AG08396 (cell line): ENCODE data around the gene PRG2.

Experiments used
- DNase-seq: peaks from one replicate; pipeline ENCODE4 v3.0.0; 2012; ENCODE audit warnings: low spot score, mixed read lengths

Gene PRG2

GRCh38 chr11:57390535-57390934 is at the start of gene PRG2:
Gene PRG2, minus strand, starts transcription at chr11:57390650. Its CDS starts 706 bp downstream, at chr11:57389944.
- DNase-seq = no peak

GRCh38 chr11:57439786-57440185 is 49.3 kb upstream of the PRG2 start:
- no peak for DNase-seq

DNA sequence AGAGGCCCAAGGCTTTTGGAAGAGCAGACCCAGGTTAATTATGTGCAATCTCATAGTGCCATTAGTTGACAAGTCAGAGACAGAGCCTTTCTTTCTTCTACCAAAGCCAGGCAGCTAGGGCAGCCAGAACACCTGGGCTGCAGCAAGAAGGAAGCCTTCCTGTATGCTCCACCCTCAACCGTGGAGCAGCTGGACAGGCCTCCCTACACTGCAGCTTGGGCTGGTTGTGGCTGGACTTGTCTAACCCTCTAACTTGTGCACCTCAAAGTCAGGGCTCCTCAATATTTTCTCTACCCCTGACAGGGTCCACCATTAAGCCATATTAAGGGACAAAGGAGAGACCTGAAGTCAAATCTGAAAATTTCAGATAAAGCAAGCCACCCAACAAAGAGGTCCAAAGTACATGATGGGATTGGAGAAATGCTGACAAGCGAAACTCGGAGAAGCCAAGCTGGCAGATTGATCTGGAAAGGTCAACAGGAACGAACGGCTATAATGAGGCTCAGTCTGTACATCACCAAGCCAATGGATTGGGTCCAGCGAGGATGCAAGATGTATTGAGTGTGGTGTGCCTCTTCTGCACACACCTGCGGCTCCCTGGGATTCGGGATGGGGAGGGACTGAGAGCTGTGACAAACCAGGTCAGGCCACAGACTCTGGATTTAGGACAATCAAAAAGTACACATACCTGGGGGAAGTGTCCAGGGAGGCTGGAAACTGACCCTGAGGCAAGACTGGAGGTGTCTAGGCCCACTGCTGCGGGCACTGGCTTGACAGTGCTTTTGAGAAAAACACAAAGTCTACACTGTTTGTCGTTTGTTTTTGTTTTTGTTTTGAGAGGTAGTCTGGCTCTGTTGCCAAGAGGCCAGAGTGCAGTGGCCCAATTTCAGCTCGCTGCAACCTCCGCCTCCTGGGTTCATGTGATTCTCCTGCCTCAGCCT is 48.2 kb upstream of the PRG2 start:
- DNase-seq = no peak

- no peak for DNase-seq
Observed at GRCh38 chr11:57436031-57436430, 45.6 kb upstream of the PRG2 start.

DNA sequence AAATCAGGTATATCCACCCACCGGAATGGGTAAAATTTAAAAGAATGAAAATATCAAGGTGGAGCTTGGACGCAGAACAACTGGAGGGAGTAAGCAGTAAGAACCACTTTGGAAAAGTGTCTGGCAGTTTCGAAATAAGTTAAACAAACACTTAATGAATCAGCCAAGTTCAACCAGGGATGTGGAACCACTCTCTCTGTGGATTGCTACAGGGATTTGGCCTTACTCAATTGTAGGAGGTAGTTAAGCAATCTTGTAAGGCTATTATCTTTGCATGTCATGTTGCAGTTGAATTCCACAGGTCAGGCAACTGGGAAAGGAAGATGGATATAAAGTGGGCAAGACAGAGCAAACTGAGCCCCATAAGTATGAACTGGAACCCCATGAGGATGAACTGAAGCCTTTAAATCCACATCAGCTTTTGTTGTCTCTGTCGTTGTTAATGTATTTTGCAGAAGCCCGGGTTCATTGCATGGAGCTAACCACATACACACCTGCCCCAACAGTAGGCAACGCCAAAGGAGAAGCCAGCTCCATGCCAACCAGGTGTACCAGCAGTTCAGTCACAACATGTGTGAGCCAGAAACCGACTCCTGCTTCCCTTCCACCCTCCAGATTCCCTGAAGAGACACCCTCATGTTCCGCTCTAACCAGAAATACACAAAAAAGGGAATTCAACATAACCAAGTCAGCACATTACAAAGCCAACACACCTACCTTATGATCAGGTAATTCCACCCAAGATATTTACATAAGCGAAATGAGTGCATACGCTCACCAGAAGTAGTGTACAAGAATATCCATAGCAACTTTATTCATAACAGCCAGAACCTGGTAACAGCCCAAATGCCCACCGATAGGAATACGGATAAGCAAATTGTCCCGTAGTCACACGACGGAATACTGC is 44.4 kb upstream of the PRG2 start:
- peak; percentile 83 for DNase-seq

DNA sequence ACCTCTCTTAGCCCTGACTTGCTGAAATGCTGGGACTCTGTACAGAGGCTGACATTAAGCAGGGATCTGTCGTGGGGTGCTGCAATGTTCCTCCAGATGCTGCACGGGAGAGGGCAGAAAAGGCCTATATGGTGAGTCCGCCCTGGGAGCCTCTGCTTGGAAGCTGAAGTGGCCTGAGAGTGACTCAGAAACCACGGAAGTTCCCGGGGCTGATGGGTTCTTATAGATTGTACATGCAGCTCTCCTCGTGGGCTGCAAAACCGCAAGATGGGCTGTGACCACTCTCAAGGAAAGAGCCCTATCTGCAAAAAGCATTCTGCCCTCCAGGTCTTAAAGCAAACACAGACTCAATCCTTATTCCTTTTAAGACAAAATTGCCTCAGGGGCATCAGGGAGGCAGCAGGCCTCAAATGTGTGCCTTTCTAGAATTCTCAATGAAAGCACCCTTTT is 42.3 kb upstream of the PRG2 start:
- peak; percentile 20 for DNase-seq

DNA sequence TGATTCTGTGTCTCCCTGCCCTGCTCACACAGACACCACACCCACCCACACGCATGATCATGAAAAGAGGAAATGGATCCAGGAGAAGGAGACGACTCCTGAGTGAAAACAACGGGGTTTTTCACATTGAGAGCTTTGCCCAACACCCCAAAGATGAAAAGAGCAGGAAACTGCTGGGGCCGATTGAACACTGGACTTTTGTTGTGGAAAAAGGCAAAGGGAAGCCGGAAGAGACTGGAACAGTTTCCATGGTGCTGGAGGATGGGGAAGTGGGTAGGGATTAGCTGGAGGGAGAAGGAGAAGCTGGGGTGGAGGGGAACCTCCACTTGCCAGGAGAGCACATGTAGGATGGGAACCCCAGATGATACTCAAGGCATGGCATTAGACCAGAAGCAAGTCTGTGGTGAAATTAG is 41.7 kb upstream of the PRG2 start:
- no peak for DNase-seq

- no peak for DNase-seq
Observed at GRCh38 chr11:57430952-57431351, 40.5 kb upstream of the PRG2 start.

DNA sequence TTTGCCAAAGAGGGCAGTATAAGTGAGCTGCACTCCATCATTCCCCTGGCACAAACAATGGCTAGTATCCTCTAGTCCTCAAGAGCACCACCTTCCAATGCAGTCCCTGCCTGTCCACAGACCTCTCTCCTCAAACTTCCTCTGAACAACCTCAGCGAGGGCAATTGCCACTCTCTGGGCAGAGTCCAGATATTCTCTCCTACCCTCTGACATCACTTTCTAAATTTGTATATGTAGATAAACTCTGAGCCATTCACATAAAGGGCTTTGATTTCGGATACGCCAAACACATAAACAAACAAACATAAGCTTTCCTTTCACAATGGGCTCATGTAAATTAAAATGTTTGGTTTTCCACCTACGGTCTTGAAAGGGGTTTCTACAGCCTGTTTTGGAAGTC is 39.5 kb upstream of the PRG2 start:
- DNase-seq = no peak

GRCh38 chr11:57428643-57429042 is 38.2 kb upstream of the PRG2 start:
- DNase-seq = no peak

- DNase-seq = peak; percentile 50
Observed at GRCh38 chr11:57427727-57428082, 37.3 kb upstream of the PRG2 start.

DNA sequence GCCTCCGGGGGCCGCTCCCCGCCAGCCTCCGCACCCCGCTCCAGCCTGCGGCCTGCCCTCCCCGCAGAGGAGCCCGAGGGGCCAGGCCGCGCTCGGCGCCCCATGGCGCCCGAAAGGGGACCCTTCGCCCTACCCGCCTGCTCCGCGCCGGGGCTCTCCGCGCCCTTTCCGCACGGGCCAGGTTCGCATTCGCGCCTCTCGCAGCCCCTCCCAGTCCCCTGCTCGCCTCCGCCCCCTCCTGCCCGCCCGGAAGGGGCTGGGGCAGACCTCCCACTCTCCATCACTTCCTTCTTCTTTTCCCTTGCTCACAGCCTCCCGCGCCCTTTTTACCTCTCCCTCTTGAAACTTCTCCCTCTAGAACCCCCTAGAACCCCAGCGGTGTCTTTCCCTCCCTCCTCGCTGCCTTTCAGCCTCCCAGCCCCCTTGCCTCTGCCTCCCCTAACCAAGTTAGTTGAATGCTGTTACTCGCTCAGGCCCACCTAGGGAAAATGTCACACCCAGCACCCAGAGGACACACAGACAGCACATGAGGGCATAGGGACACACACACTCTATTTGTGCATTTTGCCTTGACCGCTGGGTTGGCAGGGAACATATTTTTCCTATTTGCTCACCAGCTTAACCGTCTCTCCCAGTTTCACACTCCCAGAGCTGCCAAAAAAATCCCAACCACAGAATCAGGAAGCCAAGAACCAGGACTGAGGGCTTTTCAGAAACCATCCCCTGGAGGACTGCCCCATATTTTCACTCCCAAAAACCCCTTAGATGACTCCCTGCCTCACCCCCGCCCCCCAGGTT is 36.7 kb upstream of the PRG2 start, which contains the start of gene SLC43A3:
Gene SLC43A3, minus strand, starts transcription at position 193 of the 798 bp plus-strand sequence. CDS start 949 bp downstream, outside the sequence.
- peak; percentile 75 for DNase-seq

- DNase-seq = no peak
Observed at GRCh38 chr11:57426439-57426928, 36.0 kb upstream of the PRG2 start.

DNA sequence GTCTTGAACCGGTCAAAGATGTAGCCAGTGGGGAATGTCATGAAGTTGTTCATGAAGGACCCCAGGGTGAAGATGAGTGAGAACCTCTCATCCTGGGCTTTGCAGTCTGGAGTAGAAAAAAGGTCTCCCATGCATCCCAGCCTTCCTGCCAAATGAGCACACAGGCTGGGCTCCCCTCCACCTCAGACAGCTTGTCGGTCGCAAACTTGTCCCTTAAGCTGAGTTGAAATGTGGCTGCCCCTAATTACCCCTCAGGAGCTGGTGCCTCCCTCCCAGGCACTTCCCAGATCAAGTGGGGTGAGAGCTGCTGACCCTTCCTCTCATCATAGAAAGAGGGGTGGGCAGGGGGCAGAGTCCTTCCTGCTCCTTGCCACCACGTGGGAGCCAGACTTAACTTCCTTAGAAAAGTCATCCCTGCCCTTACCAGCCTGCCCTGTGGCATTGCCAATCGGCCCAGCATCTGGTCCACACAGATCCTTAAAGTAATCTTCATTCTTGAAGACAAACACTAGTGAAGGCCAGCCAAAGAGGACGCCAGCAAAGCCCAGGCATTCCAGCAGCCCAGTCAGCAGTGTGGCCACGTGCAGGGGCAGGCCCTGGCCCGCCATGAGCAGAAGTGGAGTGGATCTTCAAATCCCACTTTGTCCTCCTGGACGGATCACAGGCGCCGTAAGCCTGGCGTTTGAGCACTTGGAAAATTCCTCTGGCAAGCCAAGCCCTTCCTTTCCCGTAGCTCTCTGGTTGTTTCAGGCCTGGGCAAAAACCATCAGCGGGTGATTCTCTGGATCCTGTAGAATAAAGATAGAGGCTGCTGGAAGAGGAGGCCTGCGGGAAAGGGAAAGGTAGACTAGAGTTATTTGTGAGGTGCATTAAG is 35.4 kb upstream of the PRG2 start:
- DNase-seq = peak; percentile 40

- DNase-seq = peak; percentile 52
Observed at GRCh38 chr11:57424792-57425564, 34.5 kb upstream of the PRG2 start.

- no peak for DNase-seq
Observed at GRCh38 chr11:57424137-57424791, 33.8 kb upstream of the PRG2 start.

GRCh38 chr11:57422669-57423068 is 32.2 kb upstream of the PRG2 start:
- DNase-seq = no peak

DNA sequence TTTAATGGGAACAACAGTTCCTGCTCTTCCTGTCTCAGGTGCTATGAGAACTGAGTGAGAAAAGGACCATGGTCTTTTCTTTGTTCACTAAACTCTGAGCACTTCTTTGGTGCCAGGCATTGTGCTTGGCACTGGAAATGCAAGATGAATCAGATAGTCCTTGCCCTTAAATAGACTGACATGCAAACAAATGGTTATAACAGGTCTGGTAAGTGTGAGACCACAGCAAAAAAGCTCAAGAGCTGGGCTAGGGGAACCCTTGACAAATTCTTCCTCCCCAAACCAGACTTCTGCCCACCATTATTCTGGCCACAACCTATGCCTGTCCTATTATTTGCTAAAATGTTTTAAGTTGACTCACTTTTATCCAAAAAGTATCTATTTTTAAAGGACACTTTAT is 31.4 kb upstream of the PRG2 start:
- no peak for DNase-seq

DNA sequence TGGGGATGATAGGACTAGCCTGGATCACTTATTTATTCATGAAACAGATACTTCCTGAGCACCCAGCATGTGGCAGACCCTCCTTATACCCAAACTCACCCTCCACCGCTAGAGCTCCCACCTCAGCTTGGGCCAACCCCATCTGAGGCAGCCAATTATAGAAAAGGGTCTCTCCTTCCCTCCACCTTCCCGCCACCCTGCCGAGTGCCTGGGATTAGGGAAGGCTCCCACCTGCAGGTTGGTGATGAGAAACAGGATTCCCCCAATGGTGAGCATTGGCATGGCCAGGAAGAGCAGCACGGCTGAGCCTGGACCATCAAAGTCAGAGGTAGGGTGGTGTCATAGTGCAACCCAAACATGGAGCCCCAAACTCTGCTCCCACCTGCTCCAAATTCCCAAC is 30.6 kb upstream of the PRG2 start:
- DNase-seq = no peak
